ENCODE data around the gene AUTS2. TPM values are rescaled to one million over a fixed set of nuclear protein-coding genes. Genes with fewer than 3 reads are reported as not detected.

The AUTS2 gene
- total RNA-seq, 1 experiment from 2014 or later, result 256 TPM

DNA sequence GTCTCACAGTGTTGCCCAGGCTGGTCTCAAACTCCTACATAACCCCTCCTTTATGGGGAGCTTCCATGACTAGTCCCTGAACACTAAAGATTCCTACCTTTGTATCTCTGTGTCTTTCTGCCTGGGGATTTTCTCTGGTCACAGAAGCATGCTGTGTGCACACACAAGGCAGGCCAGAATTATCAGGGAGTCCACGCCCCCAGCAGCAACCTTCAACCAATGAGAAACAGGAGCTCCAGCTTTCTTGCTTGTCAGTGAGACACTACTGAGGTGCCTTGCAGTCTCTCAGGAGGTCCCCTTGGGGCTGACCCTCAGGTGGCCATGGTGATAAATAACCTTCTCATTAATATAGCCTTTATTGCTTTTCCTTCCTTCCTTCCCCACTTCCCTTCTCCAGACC lies 45.1 kb upstream of the AUTS2 start:
- H3K9ac ChIP-seq (ENCODE audit: extremely low read depth, insufficient read length, low read length), result no peak overlapping the region
- H2BK12ac ChIP-seq (ENCODE audit: insufficient read length, low read depth, low read length), result no peak overlapping the region
- no peak overlapping the region for H2BK120ac ChIP-seq (ENCODE audit: low read depth, low read length, poor library complexity, severe bottlenecking)
- H3K27me3 ChIP-seq (ENCODE audit: insufficient read depth, low read length), result no peaks in the 10 kb centered on the region
- H3K27ac Mint-ChIP-seq, result no peak overlapping the region
- DNase-seq, result no peak
- no peak overlapping the region for H3K56ac ChIP-seq (ENCODE audit: insufficient read length, low read depth, low read length)
- H3K9me3 Mint-ChIP-seq, result no peaks in the 10 kb centered on the region
- H2AK5ac ChIP-seq (ENCODE audit: insufficient read length, low read length), result no peak overlapping the region
- H3K4me2 ChIP-seq (ENCODE audit: insufficient read depth, insufficient read length, low read length), result no peak overlapping the region
- WGBS (ENCODE audit: extremely low coverage, insufficient read length, low lambda C conversion rate), result no CpG with 5 or more reads among the region's 1 CpG
- H3K18ac ChIP-seq (ENCODE audit: insufficient read length, low read depth, low read length), result no peak overlapping the region
- no peak overlapping the region for H2BK20ac ChIP-seq (ENCODE audit: low read depth, low read length, poor library complexity, severe bottlenecking)
- H3K79me1 ChIP-seq (ENCODE audit: insufficient read depth, low read depth, low read length, poor library complexity, severe bottlenecking), result no peaks in the 10 kb centered on the region
- H3K4me1 ChIP-seq (ENCODE audit: insufficient read depth, low read length), result no peaks in the 10 kb centered on the region
- H3T11ph ChIP-seq (ENCODE audit: low read length), result no peak overlapping the region
- H3K23ac ChIP-seq (ENCODE audit: insufficient read length, low read depth, low read length), result no peak overlapping the region
- H3K4ac ChIP-seq (ENCODE audit: low read depth, low read length), result no peak overlapping the region
- H4K20me1 ChIP-seq (ENCODE audit: control insufficient read depth, insufficient read depth, insufficient read length), result no peaks in the 10 kb centered on the region
- H3K14ac ChIP-seq (ENCODE audit: insufficient read depth, low read length), result no peak overlapping the region
- H3K27me3 Mint-ChIP-seq (ENCODE audit: low read depth), result peaks cover 6% of the 10 kb centered on the region
- H2AFZ ChIP-seq (ENCODE audit: low read length), result no peak overlapping the region
- no peak overlapping the region for H4K91ac ChIP-seq (ENCODE audit: insufficient read length, low read depth, low read length)
- H3K4me1 Mint-ChIP-seq, result no peaks in the 10 kb centered on the region
- no peak overlapping the region for H4K8ac ChIP-seq (replicated peaks; ENCODE audit: insufficient read length, low read depth, low read length)
- no peak overlapping the region for H2BK5ac ChIP-seq (ENCODE audit: insufficient read length, low read length)
- H3K27ac ChIP-seq (ENCODE audit: insufficient read length, low read depth, low read length), result no peak overlapping the region
- H3K79me2 ChIP-seq (ENCODE audit: insufficient read depth, low read length), result no peaks in the 10 kb centered on the region
- no peaks in the 10 kb centered on the region for H3K23me2 ChIP-seq (ENCODE audit: insufficient read length, low read depth, low read length, poor library complexity, severe bottlenecking)
- no peaks in the 10 kb centered on the region for H3K9me3 ChIP-seq (ENCODE audit: control insufficient read depth, low read depth, low read length)
- TF ChIP-seq, protein P1, sequence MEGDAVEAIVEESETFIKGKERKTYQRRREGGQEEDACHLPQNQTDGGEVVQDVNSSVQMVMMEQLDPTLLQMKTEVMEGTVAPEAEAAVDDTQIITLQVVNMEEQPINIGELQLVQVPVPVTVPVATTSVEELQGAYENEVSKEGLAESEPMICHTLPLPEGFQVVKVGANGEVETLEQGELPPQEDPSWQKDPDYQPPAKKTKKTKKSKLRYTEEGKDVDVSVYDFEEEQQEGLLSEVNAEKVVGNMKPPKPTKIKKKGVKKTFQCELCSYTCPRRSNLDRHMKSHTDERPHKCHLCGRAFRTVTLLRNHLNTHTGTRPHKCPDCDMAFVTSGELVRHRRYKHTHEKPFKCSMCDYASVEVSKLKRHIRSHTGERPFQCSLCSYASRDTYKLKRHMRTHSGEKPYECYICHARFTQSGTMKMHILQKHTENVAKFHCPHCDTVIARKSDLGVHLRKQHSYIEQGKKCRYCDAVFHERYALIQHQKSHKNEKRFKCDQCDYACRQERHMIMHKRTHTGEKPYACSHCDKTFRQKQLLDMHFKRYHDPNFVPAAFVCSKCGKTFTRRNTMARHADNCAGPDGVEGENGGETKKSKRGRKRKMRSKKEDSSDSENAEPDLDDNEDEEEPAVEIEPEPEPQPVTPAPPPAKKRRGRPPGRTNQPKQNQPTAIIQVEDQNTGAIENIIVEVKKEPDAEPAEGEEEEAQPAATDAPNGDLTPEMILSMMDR (conservative IDR thresholded peaks at IDR 0.05), result no peak
- H3K36me3 Mint-ChIP-seq (ENCODE audit: insufficient read depth in 1 of 3, low read depth in 3 of 3), result no peaks in the 10 kb centered on the region
- no peak overlapping the region for H2BK15ac ChIP-seq (ENCODE audit: low read depth, low read length)
- no peak overlapping the region for H3K4me3 Mint-ChIP-seq
- no peak overlapping the region for H4K5ac ChIP-seq (ENCODE audit: insufficient read length, low read depth, low read length)

All from H9 (cell line).